ENCODE data around the gene CALD1.

CALD1 gene

GRCh38 chr7:134827889-134828288 is 48.5 kb downstream of the CALD1 start:
- DNase-seq (ENCODE audit: low read depth), result no peak

GRCh38 chr7:134828361-134828760 is 48.9 kb downstream of the CALD1 start:
- no peak for DNase-seq (ENCODE audit: low read depth)

- no peak for DNase-seq (ENCODE audit: low read depth)
These were observed 50.0 kb downstream of the CALD1 start for GRCh38 chr7:134829380-134829986.

GRCh38 chr7:134831862-134832261 is 52.4 kb downstream of the CALD1 start:
- no peak for DNase-seq (ENCODE audit: low read depth)

- no peak for DNase-seq (ENCODE audit: low read depth)
These were observed 52.9 kb downstream of the CALD1 start for GRCh38 chr7:134832367-134832766.

GRCh38 chr7:134834689-134835462 is 55.4 kb downstream of the CALD1 start:
- DNase-seq (ENCODE audit: low read depth), result no peak

GRCh38 chr7:134835463-134835823 is 56.0 kb downstream of the CALD1 start:
- no peak for DNase-seq (ENCODE audit: low read depth)

- DNase-seq (ENCODE audit: low read depth), result no peak
These were observed 57.0 kb downstream of the CALD1 start for GRCh38 chr7:134836447-134836846.

GRCh38 chr7:134839298-134839697 is 59.9 kb downstream of the CALD1 start:
- DNase-seq (ENCODE audit: low read depth), result no peak

GRCh38 chr7:134842062-134842461 is 62.6 kb downstream of the CALD1 start:
- no peak for DNase-seq (ENCODE audit: low read depth)

- no peak for DNase-seq (ENCODE audit: low read depth)
These were observed 63.5 kb downstream of the CALD1 start for GRCh38 chr7:134842886-134843430.

- DNase-seq (ENCODE audit: low read depth), result no peak
These were observed 64.8 kb downstream of the CALD1 start for GRCh38 chr7:134844200-134844599.

- no peak for DNase-seq (ENCODE audit: low read depth)
These were observed 66.0 kb downstream of the CALD1 start for GRCh38 chr7:134845461-134845860.

- no peak for DNase-seq (ENCODE audit: low read depth)
These were observed 68.6 kb downstream of the CALD1 start for GRCh38 chr7:134847851-134848588.

GRCh38 chr7:134850066-134850465 is 70.6 kb downstream of the CALD1 start:
- no peak for DNase-seq (ENCODE audit: low read depth)

- no peak for DNase-seq (ENCODE audit: low read depth)
These were observed 71.7 kb downstream of the CALD1 start for GRCh38 chr7:134851141-134851540.

GRCh38 chr7:134852625-134853024 is 73.2 kb downstream of the CALD1 start:
- DNase-seq (ENCODE audit: low read depth), result no peak

- DNase-seq (ENCODE audit: low read depth), result no peak
These were observed 75.4 kb downstream of the CALD1 start for GRCh38 chr7:134854816-134855215.

GRCh38 chr7:134855442-134855841 is 76.0 kb downstream of the CALD1 start:
- no peak for DNase-seq (ENCODE audit: low read depth)

GRCh38 chr7:134856091-134856490 is 76.7 kb downstream of the CALD1 start:
- DNase-seq (ENCODE audit: low read depth), result no peak

GRCh38 chr7:134856691-134857090 is 77.3 kb downstream of the CALD1 start:
- no peak for DNase-seq (ENCODE audit: low read depth)

- no peak for DNase-seq (ENCODE audit: low read depth)
These were observed 78.5 kb downstream of the CALD1 start for GRCh38 chr7:134857958-134858357.

- DNase-seq (ENCODE audit: low read depth), result no peak
These were observed 80.3 kb downstream of the CALD1 start for GRCh38 chr7:134859783-134860182.

Measured in stimulated activated CD8-positive, alpha-beta memory T cell treated with anti-CD3 and anti-CD28 coated beads, Interleukin-12 subunit alpha, Interleukin-12 subunit beta, amount 100 ng/mL, for 4 hours (primary cell).